ENCODE data around the gene GABRR2. TPM values are rescaled to one million over a fixed set of nuclear protein-coding genes. Genes with fewer than 3 reads are reported as not detected.

GABRR2 gene
- total RNA-seq, 1 experiment from 2014 or later = not detected

GRCh38 chr6:89208551-89208950, 106.5 kb downstream of the GABRR2 start:
- no peak for DNase-seq (ENCODE audit: low read depth)

Other genes starting within 250 kb of the GABRR2 start
- gene PNRC1, start 234.5 kb downstream of the GABRR2 start, total RNA-seq (2014; rRNA removed; shearing (Covaris generic)) = 36.4 and 46.5 TPM in 2 replicates
- gene SRSF12, start 197.2 kb downstream of the GABRR2 start, total RNA-seq (2014; rRNA removed; shearing (Covaris generic)) = not detected in 2 replicates
- 8.1 and 8.7 TPM in 2 replicates for gene PM20D2, start 169.2 kb downstream of the GABRR2 start, total RNA-seq (2014; rRNA removed; shearing (Covaris generic))
- not detected in 2 replicates for gene GABRR1, start 97.9 kb downstream of the GABRR2 start, total RNA-seq (2014; rRNA removed; shearing (Covaris generic))
- 37.6 and 44.2 TPM in 2 replicates for gene UBE2J1, start 37.4 kb upstream of the GABRR2 start, total RNA-seq (2014; rRNA removed; shearing (Covaris generic))
- under 0.01 and 0.20 TPM in 2 replicates for gene RRAGD, start 97.0 kb upstream of the GABRR2 start, total RNA-seq (2014; rRNA removed; shearing (Covaris generic))
- gene ANKRD6, start 117.9 kb upstream of the GABRR2 start, total RNA-seq (2014; rRNA removed; shearing (Covaris generic)) = 0.48 and 2.7 TPM in 2 replicates